Measurements from ENCODE around the gene POLR2H. TPM values are rescaled to one million over a fixed set of nuclear protein-coding genes. Genes with fewer than 3 reads are reported as not detected.
A peak's percentile ranks its signal among the peaks of the same experiment; 100 is the strongest.

Gene POLR2H
- total and polyA plus RNA-seq, 8 donors = 54.7 to 98.6 (median 85.3) TPM

DNA sequence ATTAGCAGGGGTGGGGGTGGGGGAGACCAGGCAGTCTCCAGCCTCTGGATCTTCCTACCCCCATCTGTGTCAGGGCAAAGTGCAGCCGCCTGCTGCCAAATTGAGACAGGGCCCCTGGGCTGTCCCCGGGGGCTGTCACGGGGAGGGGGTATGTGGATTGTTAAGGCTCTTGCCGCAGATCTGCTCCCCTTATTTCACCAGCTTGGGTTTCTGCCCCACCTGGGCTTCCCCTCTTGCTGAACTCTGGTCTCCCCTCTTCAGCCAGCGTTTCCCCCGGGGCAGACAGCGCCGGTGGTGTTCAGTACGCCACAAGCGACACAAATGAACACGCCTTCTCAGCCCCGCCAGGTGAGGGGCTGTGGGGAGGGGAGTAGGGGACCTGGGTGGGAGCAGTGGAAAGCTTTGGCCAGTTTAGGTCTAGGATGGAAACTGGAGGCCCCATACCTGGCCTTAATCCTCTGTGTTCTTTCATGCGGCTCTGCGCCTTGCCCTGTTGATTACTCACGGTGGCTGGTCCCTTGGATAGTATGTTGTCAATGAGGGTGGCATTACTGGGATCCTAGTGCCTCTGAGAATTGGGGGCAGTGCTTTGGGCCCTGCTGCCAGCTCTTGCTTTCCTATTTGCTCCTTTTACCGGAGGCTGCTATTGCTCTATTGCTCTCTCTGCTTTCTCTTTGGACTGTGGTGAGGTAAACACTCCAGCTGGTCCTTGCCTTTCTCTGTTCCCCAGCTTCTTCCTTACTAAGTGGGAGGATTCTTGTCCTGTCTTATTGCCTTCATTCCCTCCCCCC lies 45.4 kb upstream of the POLR2H start:
- Histone ChIP-seq H3K27me3 (no peaks in the 10 kb centered on the region), H3K4me3 (peak overlapping the region; percentile 70 to 89), H3K27ac (peak overlapping the region; percentile 91 to 92), H3K9me3 (no peaks in the 10 kb centered on the region), H3K4me1 (peaks cover 36 to 62% of the 10 kb centered on the region in 2 donors), H3K36me3 (peaks cover 0 to 45% of the 10 kb centered on the region in 2 donors)
- TF ChIP-seq CTCF (IDR thresholded peaks at IDR 0.05) = no peak
- DNase-seq = no peak
- intact Hi-C loops (cut with DNase I) = no loop called here
- no peak for ATAC-seq

DNA sequence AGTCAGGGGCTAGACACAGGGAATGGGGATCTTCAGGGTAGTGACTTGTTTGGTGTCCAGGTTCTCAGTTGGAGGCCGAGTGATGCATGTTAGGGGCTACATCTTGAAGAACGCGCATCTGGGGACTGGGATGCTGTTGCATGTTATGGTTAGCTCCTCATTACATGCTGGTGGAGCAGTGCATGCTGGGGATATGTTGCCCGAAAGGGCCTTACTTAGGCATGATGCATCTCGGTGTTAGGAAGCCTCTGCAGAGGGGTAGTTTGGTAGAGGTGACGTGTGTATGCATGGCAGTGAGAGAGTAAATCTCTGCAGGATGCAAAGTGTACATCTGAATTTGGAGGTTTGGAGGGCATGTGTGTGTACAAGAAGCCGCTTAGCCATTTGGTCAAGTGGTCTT lies 44.7 kb upstream of the POLR2H start:
- Histone ChIP-seq H3K4me1 (peaks cover 36 to 69% of the 10 kb centered on the region in 2 donors), H3K36me3 (peaks cover 0 to 52% of the 10 kb centered on the region in 2 donors), H3K27ac (peak overlapping the region in 1 of 2 donors; percentile 91), H3K4me3 (peak overlapping the region in 1 of 2 donors; percentile 89), H3K27me3 (no peaks in the 10 kb centered on the region), H3K9me3 (no peaks in the 10 kb centered on the region)
- ATAC-seq (no peak), DNase-seq (no peak)
- no peak for TF ChIP-seq CTCF (IDR thresholded peaks at IDR 0.05)
- intact Hi-C loops (cut with DNase I) = no loop called here

DNA sequence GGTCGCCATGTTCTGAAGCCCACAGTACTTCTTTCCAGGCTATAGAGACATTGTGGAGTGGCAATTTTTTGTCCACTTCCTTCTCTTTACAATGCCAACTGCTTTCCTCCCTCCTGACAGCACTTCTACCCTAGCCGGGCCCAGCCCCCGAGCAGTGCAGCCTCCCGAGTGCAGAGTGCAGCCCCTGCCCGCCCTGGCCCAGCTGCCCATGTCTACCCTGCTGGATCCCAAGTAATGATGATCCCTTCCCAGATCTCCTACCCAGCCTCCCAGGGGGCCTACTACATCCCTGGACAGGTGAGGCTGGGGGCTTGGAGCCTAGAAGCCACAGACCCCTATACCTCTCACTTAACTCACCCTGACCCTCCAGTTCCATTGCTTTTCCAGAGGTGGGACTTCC lies 44.3 kb upstream of the POLR2H start:
- H3K4me3 ChIP-seq = peak overlapping the region in 1 of 2 donors; percentile 89
- peak overlapping the region in 1 of 2 donors; percentile 88 for H3K27ac ChIP-seq
- peaks cover 36 to 73% of the 10 kb centered on the region in 2 donors for H3K4me1 ChIP-seq
- intact Hi-C loops (cut with DNase I) = no loop called here
- peaks cover 3 to 56% of the 10 kb centered on the region in 2 donors for H3K36me3 ChIP-seq
- no peaks in the 10 kb centered on the region for H3K27me3 ChIP-seq
- TF ChIP-seq CTCF (IDR thresholded peaks at IDR 0.05) = no peak
- H3K9me3 ChIP-seq = no peaks in the 10 kb centered on the region
- ATAC-seq = no peak
- DNase-seq = no peak

DNA sequence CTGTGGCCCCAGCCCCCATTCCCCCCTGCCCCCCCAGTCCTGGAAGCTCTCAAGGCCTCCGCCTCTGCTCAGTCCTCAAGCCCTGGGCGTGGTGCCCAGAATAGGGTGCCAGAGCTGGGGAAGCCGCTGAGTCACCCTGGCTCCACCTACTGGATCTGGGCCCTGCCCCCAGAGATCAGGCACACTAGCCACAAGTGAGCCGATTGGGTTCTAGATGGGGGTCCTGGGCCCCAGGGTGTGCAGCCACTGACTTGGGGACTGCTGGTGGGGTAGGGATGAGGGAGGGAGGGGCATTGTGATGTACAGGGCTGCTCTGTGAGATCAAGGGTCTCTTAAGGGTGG lies 41.4 kb upstream of the POLR2H start:
- DNase-seq = peak; percentile 58 to 97 (median 94)
- peak; percentile 90 for ATAC-seq
- peaks cover 36 to 78% of the 10 kb centered on the region in 2 donors for H3K4me1 ChIP-seq
- H3K36me3 ChIP-seq = peaks cover 5 to 85% of the 10 kb centered on the region in 2 donors
- no peaks in the 10 kb centered on the region for H3K9me3 ChIP-seq
- intact Hi-C loops (cut with DNase I) = no loop called here
- no peak for TF ChIP-seq CTCF (IDR thresholded peaks at IDR 0.05)
- no peaks in the 10 kb centered on the region for H3K27me3 ChIP-seq
- peak overlapping the region; percentile 88 to 89 for H3K27ac ChIP-seq
- peak overlapping the region in 1 of 2 donors; percentile 30 for H3K4me3 ChIP-seq

DNA sequence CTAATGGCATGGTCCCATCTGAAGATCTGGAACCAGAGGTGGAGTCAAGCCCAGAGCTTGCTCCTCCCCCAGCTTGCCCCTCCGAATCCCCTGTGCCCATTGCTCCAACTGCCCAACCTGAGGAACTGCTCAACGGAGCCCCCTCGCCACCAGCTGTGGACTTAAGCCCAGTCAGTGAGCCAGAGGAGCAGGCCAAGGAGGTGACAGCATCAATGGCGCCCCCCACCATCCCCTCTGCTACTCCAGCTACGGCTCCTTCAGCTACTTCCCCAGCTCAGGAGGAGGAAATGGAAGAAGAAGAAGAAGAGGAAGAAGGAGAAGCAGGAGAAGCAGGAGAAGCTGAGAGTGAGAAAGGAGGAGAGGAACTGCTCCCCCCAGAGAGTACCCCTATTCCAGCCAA lies 39.8 kb upstream of the POLR2H start:
- no peak for ATAC-seq
- TF ChIP-seq CTCF (IDR thresholded peaks at IDR 0.05) = no peak
- Histone ChIP-seq H3K27ac (peak overlapping the region in 1 of 2 donors; percentile 13), H3K4me3 (no peak overlapping the region), H3K4me1 (peaks cover 31 to 62% of the 10 kb centered on the region in 2 donors), H3K9me3 (no peaks in the 10 kb centered on the region), H3K36me3 (peaks cover 10 to 89% of the 10 kb centered on the region in 2 donors), H3K27me3 (no peaks in the 10 kb centered on the region)
- no peak for DNase-seq
- intact Hi-C loops (cut with DNase I) = no loop called here

Measured in left lung (tissue), 10 donors.